IPS-18c (cell line): Measurements from ENCODE around the gene TMEM232.

Experiments
- H3K4me3 ChIP-seq: 2 replicates; pipeline ENCODE4 v1.7.0; 2013; ENCODE audit warnings: low read depth, mild to moderate bottlenecking, low read length, moderate library complexity; ENCODE audit not compliant: insufficient read depth
- H3K9me3 ChIP-seq: one replicate; pipeline ENCODE4 v1.6.1; 2013; ENCODE audit warnings: mild to moderate bottlenecking, low read length, moderate library complexity; ENCODE audit not compliant: control insufficient read depth, insufficient read depth

The TMEM232 gene

DNA sequence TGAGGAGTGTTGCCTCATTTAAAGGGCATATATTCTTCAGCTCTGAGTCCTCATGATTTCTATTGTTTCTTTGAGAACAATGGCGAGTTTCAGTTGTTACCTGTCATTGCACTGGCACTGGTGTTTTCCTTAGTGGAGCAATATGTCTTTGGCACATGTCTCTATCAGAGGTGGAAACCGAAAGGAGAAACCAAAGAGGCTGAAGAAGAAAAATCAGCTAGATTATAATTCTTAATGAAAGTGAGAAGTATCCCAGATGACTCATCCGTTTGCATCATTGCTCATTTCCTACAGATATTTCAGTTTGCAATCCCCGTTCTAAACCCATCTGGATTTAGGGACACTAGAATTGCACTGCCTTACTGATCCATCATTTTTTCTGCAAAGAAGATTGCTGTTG, 324.6 kb downstream of the TMEM232 start:
- Histone ChIP-seq H3K4me3 (no peak overlapping the region), H3K9me3 (no peaks in the 10 kb centered on the region)

- H3K9me3 ChIP-seq, result no peaks in the 10 kb centered on the region
Observed at GRCh38 chr5:110398951-110399350, 327.5 kb downstream of the TMEM232 start.

DNA sequence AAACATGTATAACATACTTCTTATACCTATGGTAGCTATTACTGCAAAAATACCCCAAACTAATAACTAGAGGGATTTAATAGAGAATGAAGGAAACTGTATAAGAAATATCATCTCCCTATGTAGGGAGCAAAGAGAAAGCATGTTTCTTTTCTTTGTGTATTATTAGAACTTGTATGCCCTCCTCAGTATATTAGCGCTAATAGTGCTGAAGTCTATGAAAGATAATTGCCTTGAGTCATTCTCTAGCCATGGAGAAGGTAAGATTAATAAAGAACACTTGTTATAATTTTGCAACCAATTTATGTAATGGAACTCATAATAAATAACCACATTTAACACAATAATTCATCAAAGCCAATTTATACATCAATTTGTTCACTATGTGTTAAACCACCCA, 329.2 kb downstream of the TMEM232 start:
- no peaks in the 10 kb centered on the region for H3K9me3 ChIP-seq

More at GRCh38 chr5:110398951-110399350, 327.5 kb downstream of the TMEM232 start:
- H3K4me3 ChIP-seq, result no peak overlapping the region

GRCh38 chr5:110386782-110387181, 339.7 kb downstream of the TMEM232 start:
- H3K4me3 ChIP-seq, result no peak overlapping the region
- no peaks in the 10 kb centered on the region for H3K9me3 ChIP-seq

More for the DNA sequence above, 329.2 kb downstream of the TMEM232 start:
- no peak overlapping the region for H3K4me3 ChIP-seq

DNA sequence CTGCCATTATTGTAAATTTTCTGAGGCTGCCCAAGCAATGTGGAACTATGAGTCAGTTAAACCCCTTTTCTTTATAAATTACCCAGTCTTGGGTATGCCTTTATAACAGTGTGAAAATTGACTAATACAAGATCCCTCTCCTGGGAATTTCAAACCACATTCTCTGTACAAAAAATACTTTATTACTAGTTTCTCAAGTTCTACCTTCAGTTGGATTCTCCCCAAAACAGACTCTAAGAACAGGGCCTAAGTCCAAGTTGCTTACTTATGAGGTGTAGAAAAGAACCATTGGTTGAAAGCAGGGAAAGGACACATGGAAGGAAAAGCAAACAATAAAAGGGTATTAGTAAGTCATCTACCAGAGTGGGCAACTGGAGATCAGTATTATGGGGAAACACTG, 343.2 kb downstream of the TMEM232 start:
- H3K4me3 ChIP-seq, result no peak overlapping the region
- no peaks in the 10 kb centered on the region for H3K9me3 ChIP-seq

GRCh38 chr5:110377943-110378342, 348.5 kb downstream of the TMEM232 start:
- H3K4me3 ChIP-seq, result no peak overlapping the region

DNA sequence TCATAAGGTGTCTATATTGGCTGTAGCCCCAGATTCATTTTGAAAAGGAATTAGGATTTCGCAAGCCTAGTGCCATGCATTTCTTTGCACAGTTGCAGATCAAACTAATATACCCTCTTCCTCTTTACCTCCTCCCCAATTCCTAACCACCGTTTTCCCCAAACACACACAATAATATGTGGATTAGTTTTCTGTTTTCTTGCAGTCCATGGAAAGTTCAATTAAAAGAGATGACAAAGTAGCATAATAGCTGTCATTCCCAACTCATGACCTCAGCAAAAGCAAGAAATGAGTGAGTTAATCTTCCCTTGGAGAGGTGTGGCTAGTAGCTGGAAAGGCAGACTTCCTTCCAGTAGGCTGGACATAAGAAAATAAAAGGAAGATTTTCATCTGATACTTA, 349.1 kb downstream of the TMEM232 start:
- Histone ChIP-seq H3K4me3 (no peak overlapping the region), H3K9me3 (no peaks in the 10 kb centered on the region)

More at GRCh38 chr5:110377943-110378342, 348.5 kb downstream of the TMEM232 start:
- H3K9me3 ChIP-seq, result no peaks in the 10 kb centered on the region

- no peak overlapping the region for H3K4me3 ChIP-seq
- no peaks in the 10 kb centered on the region for H3K9me3 ChIP-seq
Observed at GRCh38 chr5:110376281-110376951, 350.1 kb downstream of the TMEM232 start.

GRCh38 chr5:110371725-110372041, 354.8 kb downstream of the TMEM232 start:
- H3K4me3 ChIP-seq, result no peak overlapping the region

DNA sequence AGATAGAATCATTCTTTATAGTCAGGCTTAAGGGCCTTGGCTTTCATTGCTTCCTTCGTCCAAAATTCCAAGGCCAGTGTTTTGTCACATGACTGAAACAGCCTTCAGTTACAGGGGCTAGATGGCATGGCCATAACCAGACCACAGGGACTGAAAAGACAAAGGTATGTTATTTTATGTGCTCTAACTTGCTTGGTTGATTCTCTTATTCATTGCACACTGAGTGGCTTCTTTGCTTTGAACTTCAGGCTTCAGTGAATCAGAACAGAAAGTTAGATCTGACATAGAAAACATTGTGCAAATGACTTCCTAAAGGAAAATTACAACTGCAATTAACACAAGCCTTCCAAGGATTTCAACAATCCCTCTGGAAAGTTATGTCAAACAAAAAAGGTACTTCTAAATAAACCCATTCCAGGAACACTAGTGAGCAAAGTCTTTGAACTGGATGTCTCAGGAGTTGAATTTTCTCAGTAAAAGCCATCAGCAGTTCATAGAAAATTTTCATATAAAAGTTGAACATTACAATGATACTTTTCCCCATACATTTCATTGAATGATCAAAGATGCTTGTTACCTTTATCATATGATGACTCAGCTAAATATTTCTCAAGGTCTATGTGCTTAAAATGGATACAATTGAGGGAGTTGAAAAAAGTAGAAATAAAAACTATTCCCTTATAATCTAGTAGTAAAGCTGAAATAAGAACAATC, 355.3 kb downstream of the TMEM232 start:
- no peak overlapping the region for H3K4me3 ChIP-seq

More at GRCh38 chr5:110371725-110372041, 354.8 kb downstream of the TMEM232 start:
- H3K9me3 ChIP-seq, result no peaks in the 10 kb centered on the region

More for the DNA sequence above, 355.3 kb downstream of the TMEM232 start:
- H3K9me3 ChIP-seq, result no peaks in the 10 kb centered on the region
